HepG2 (cell line): ENCODE results near the gene ASPRV1. TPM values are rescaled to one million over a fixed set of nuclear protein-coding genes. Genes with fewer than 3 reads are reported as not detected.

ENCODE experiments used
- ATAC-seq: fragments of 200-7000 bp; cut with Tn5 transposase; 3 replicates; pipeline ENCODE4 v1.9.1; 2020; ENCODE audit warnings: mild to moderate bottlenecking, moderate library complexity
- BruUV-seq: library from RNA; stranded (reverse); fragments of 400-500 nt; replicated peaks from 2 replicates; lab custom pipeline; 2021; lab: Mats Ljungman, UMichigan
- CTCF ChIA-PET: fragments of 300-600 bp; formaldehyde crosslinking; extraction: SDS; loops from one replicate; lab custom pipeline; 2021; ENCODE audit warnings: low total read pairs, inconsistent platforms, low intra/inter-chr PET ratio; lab: Yijun Ruan, JAX
- POLR2A ChIA-PET: fragments of 350-600 bp; sonication (Branson Sonifier 250); formaldehyde crosslinking; loops from one replicate; lab custom pipeline; 2020; ENCODE audit warnings: antibody characterized with exemption, inconsistent platforms; lab: Yijun Ruan, JAX
- DNase-seq: peaks from one replicate; pipeline ENCODE4 v3.0.0-alpha.2; 2015; ENCODE audit warnings: low spot score
- FAIRE-seq: peaks from 3 replicates; lab custom pipeline; 2011; peaks lifted over from hg19 to GRCh38; lab: Jason Lieb, UNC
- H2AFZ ChIP-seq: one replicate; pipeline ENCODE4 v1.6.1; 2011; ENCODE audit warnings: low read length, inconsistent platforms
- H3K27ac ChIP-seq: fragments of 300-600 bp; 3 replicates; pipeline ENCODE4 v1.8.0; 2011; ENCODE audit warnings: mixed run types, mild to moderate bottlenecking, mixed read lengths, low read length, inconsistent platforms; ENCODE audit not compliant: insufficient read depth; ENCODE audit errors: extremely low read length
- H3K27me3 ChIP-seq, 2 experiments: fragments of 200-600 bp in 1 of 2; 2 replicates in 1 of 2; 3 replicates in 1 of 2; pipeline versions ENCODE4 v1.6.0 to v1.8.0; 2011; ENCODE audit warnings: low read length in 2 of 2, mild to moderate bottlenecking in 2 of 2, moderate library complexity in 2 of 2, inconsistent platforms in 1 of 2; ENCODE audit not compliant: insufficient read depth in 2 of 2, control insufficient read depth in 1 of 2
- H3K36me3 ChIP-seq, 2 experiments: fragments of 200-600 bp in 1 of 2; replicated peaks in 1 of 2; 2 replicates in 1 of 2; 3 replicates in 1 of 2; pipeline versions ENCODE4 v1.5.1 to v1.8.0; 2011; ENCODE audit warnings: low read length in 2 of 2, inconsistent platforms in 1 of 2; ENCODE audit not compliant: insufficient read depth in 2 of 2, control insufficient read depth in 1 of 2
- H3K4me1 ChIP-seq: 2 replicates; pipeline ENCODE4 v1.5.1; 2012; ENCODE audit warnings: low read length, inconsistent platforms; ENCODE audit not compliant: insufficient read depth
- H3K4me2 ChIP-seq: 2 replicates; pipeline ENCODE4 v1.6.0; 2011; ENCODE audit warnings: low read depth, low read length, inconsistent platforms
- H3K4me3 ChIP-seq, 3 experiments: fragments of 200-600 bp in 1 of 3; sonication (generic), shearing (Covaris generic) in 1 of 3; replicated peaks in 1 of 3; 2 replicates each; pipeline ENCODE4 v1.5.1; 2011 to 2016; ENCODE audit warnings: low read length in 3 of 3, inconsistent platforms in 2 of 3, low read depth in 2 of 3, mild to moderate bottlenecking in 2 of 3, control low read depth in 1 of 3, mixed read lengths in 1 of 3; ENCODE audit not compliant: insufficient read depth in 1 of 3
- H3K79me2 ChIP-seq: one replicate; pipeline ENCODE4 v1.6.1; 2011; ENCODE audit warnings: low read length, inconsistent platforms; ENCODE audit not compliant: insufficient read depth
- H3K9ac ChIP-seq: 2 replicates; pipeline ENCODE4 v1.6.0; 2011; ENCODE audit warnings: mild to moderate bottlenecking, low read depth, low read length, inconsistent platforms; ENCODE audit not compliant: insufficient read depth
- H3K9me3 ChIP-seq: 2 replicates; pipeline ENCODE4 v1.5.1; 2012; ENCODE audit warnings: mild to moderate bottlenecking, low read length
- H4K20me1 ChIP-seq: 2 replicates; pipeline ENCODE4 v1.6.0; 2011; ENCODE audit warnings: inconsistent platforms, mild to moderate bottlenecking, low read length, moderate library complexity; ENCODE audit not compliant: insufficient read depth
- AKAP8 ChIP-seq: sonication (generic); formaldehyde crosslinking; IDR thresholded peaks from 2 replicates; pipeline ENCODE4 v1.5.1; 2020; ENCODE audit warnings: mild to moderate bottlenecking, missing genetic modification reagents
- MNT ChIP-seq: fragments of 450-650 bp; IDR thresholded peaks from 2 replicates; pipeline ENCODE4 v1.6.1; 2016
- ZNF230 ChIP-seq: sonication (generic); formaldehyde crosslinking; IDR thresholded peaks from 2 replicates; pipeline ENCODE4 v1.4.0; 2020; ENCODE audit warnings: mild to moderate bottlenecking, missing genetic modification reagents
- ZNF713 ChIP-seq: sonication (generic); formaldehyde crosslinking; IDR thresholded peaks from 2 replicates; pipeline ENCODE4 v1.4.0; 2020; ENCODE audit warnings: mild to moderate bottlenecking, missing genetic modification reagents
- WGBS: methylation state at CpG from one replicate; pipeline ENCODE4 v1.1.6; 2017; ENCODE audit warnings: low lambda C conversion rate; 5-methylcytosine and 5-hydroxymethylcytosine counted together
- in situ Hi-C: cut with HindIII; loops from 2 replicates; pipeline ENCODE4 v1.10.0; 2017; ENCODE audit warnings: low pct_unique_long_range_greater_than_20kb; ENCODE audit not compliant: extremely low pct_ligation_motif_present
- intact Hi-C: fragments of 100-400 bp; cut with micrococcal nuclease; formaldehyde crosslinking; loops from one replicate; pipeline ENCODE4 v1.10.0; 2022; ENCODE audit not compliant: unreplicated experiment
- polyA plus RNA-seq, 8 experiments: library from polyadenylated mRNA; depleted of rRNA in 3 of 8; stranded (reverse) in 7 of 8; unstranded in 1 of 8; fragments of >200 nt; fragmentation: Illumina TruSeq in 4 of 8; extraction: Trizol in 4 of 8; gene quantifications; 2 replicates each; pipeline versions ENCODE4 v1.2.1 to v1.2.3, GENCODE V29; 2011 to 2016; ENCODE audit warnings: low read depth in 4 of 8, missing spikeins in 1 of 8, mixed read lengths in 1 of 8; ENCODE audit not compliant: insufficient read depth in 1 of 8
- total RNA-seq, 5 experiments: library from RNA; depleted of rRNA; stranded (reverse); fragments of >200 nt; fragmentation: Illumina TruSeq; extraction: Trizol; gene quantifications; 2 replicates each; pipeline ENCODE4 v1.2.3, GENCODE V29; 2016; ENCODE audit warnings: low read depth in 1 of 5
- TF ChIP-seq, protein P1 (sequence below): sonication (generic); formaldehyde crosslinking; IDR thresholded peaks from 2 replicates; pipeline ENCODE4 v1.4.0; 2020; ENCODE audit warnings: missing genetic modification reagents
- TF ChIP-seq, protein P2 (sequence below): sonication (generic); formaldehyde crosslinking; conservative IDR thresholded peaks from 2 replicates; pipeline ENCODE4 v1.8.1; 2023; ENCODE audit warnings: missing genetic modification reagents
- TF ChIP-seq, protein P3 (sequence below): sonication (generic); formaldehyde crosslinking; IDR thresholded peaks from 2 replicates; pipeline ENCODE4 v1.4.0; 2020; ENCODE audit warnings: missing genetic modification reagents
- TF ChIP-seq, protein P4 (sequence below): sonication (generic); formaldehyde crosslinking; IDR thresholded peaks from 2 replicates; pipeline ENCODE4 v1.5.1; 2020; ENCODE audit warnings: missing genetic modification reagents, mild to moderate bottlenecking, borderline replicate concordance

ASPRV1 gene
- total and polyA plus RNA-seq, 2 of the 13 experiments (the other 11 are each of a cell fraction or from before 2014, with no cell fraction given), result 0.40 to 0.48 TPM

GRCh38 chr2:69958480-69958879 lies 3.0 kb downstream of the ASPRV1 start:
- no peak for FAIRE-seq

DNA sequence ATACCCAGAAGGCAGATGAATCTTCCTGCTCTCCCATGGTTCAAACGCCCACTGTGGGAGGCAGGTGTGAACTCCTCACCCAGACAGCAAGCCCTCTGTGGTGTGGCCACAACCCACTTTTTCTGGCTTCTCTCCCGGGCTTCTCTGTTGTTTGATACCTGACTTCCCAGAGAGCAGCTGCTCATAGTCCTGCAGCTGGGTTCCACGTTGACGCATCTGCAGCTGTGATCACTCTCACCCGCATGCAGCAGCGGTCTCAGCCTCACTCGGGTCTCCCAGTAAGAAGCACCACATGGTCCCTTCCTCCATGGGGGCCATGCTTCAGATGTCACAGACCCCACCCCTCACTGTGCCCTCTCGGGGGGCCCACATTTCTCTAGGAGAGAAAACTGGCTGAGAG lies 3.5 kb downstream of the ASPRV1 start:
- Histone ChIP-seq H3K9ac (no peak overlapping the region), H2AFZ (no peak overlapping the region), H3K4me2 (no peak overlapping the region), H3K4me1 (peaks cover 27% of the 10 kb centered on the region), H3K27ac (no peak overlapping the region), H3K27me3 (peaks cover 0 to 25% of the 10 kb centered on the region in 2 experiments; a peak in 2 of 5 replicates), H3K79me2 (no peaks in the 10 kb centered on the region), H3K36me3 (no peaks in the 10 kb centered on the region), H3K4me3 (no peak overlapping the region; a peak in 1 of 6 replicates), H4K20me1 (no peaks in the 10 kb centered on the region), H3K9me3 (no peaks in the 10 kb centered on the region)
- FAIRE-seq (no peak), ATAC-seq (peak; percentile 8; the same call in 2 of the 3 replicates), DNase-seq (no peak)
- no TSS peak for BruUV-seq
- ChIA-PET CTCF (no interaction called here), POLR2A (interaction anchor here (1.3 kb wide), 1 partner anchor 11 kb away, joined by 4 read pairs; no protein-coding TSS in a partner anchor)
- no peak for TF ChIP-seq MNT
- TF ChIP-seq ZNF230 (CRISPR knock-in tag), result no peak
- TF ChIP-seq, protein P1, sequence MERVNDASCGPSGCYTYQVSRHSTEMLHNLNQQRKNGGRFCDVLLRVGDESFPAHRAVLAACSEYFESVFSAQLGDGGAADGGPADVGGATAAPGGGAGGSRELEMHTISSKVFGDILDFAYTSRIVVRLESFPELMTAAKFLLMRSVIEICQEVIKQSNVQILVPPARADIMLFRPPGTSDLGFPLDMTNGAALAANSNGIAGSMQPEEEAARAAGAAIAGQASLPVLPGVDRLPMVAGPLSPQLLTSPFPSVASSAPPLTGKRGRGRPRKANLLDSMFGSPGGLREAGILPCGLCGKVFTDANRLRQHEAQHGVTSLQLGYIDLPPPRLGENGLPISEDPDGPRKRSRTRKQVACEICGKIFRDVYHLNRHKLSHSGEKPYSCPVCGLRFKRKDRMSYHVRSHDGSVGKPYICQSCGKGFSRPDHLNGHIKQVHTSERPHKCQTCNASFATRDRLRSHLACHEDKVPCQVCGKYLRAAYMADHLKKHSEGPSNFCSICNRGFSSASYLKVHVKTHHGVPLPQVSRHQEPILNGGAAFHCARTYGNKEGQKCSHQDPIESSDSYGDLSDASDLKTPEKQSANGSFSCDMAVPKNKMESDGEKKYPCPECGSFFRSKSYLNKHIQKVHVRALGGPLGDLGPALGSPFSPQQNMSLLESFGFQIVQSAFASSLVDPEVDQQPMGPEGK (CRISPR knock-in tag), result no peak
- TF ChIP-seq, protein P2, sequence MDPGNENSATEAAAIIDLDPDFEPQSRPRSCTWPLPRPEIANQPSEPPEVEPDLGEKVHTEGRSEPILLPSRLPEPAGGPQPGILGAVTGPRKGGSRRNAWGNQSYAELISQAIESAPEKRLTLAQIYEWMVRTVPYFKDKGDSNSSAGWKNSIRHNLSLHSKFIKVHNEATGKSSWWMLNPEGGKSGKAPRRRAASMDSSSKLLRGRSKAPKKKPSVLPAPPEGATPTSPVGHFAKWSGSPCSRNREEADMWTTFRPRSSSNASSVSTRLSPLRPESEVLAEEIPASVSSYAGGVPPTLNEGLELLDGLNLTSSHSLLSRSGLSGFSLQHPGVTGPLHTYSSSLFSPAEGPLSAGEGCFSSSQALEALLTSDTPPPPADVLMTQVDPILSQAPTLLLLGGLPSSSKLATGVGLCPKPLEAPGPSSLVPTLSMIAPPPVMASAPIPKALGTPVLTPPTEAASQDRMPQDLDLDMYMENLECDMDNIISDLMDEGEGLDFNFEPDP (CRISPR knock-in tag), result 0 out of 2 replicates have a peak, but pooled peaks have one; percentile 83
- TF ChIP-seq, protein P3, sequence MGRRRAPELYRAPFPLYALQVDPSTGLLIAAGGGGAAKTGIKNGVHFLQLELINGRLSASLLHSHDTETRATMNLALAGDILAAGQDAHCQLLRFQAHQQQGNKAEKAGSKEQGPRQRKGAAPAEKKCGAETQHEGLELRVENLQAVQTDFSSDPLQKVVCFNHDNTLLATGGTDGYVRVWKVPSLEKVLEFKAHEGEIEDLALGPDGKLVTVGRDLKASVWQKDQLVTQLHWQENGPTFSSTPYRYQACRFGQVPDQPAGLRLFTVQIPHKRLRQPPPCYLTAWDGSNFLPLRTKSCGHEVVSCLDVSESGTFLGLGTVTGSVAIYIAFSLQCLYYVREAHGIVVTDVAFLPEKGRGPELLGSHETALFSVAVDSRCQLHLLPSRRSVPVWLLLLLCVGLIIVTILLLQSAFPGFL (CRISPR knock-in tag), result no peak
- TF ChIP-seq, protein P4, sequence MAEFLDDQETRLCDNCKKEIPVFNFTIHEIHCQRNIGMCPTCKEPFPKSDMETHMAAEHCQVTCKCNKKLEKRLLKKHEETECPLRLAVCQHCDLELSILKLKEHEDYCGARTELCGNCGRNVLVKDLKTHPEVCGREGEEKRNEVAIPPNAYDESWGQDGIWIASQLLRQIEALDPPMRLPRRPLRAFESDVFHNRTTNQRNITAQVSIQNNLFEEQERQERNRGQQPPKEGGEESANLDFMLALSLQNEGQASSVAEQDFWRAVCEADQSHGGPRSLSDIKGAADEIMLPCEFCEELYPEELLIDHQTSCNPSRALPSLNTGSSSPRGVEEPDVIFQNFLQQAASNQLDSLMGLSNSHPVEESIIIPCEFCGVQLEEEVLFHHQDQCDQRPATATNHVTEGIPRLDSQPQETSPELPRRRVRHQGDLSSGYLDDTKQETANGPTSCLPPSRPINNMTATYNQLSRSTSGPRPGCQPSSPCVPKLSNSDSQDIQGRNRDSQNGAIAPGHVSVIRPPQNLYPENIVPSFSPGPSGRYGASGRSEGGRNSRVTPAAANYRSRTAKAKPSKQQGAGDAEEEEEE, result no peak
- TF ChIP-seq ZNF713 (CRISPR knock-in tag), result no peak
- intact Hi-C loops, result no loop called here
- WGBS, result 4% methylated on average over 8 of the region's 8 CpGs
- in situ Hi-C loops, result no loop called here

More at GRCh38 chr2:69958480-69958879, 3.0 kb downstream of the ASPRV1 start:
- Histone ChIP-seq H3K4me1 (peaks cover 29% of the 10 kb centered on the region), H3K9ac (no peak overlapping the region), H2AFZ (no peak overlapping the region), H4K20me1 (no peaks in the 10 kb centered on the region), H3K27me3 (peaks cover 0 to 25% of the 10 kb centered on the region in 2 experiments; a peak in 2 of 5 replicates), H3K4me3 (no peak overlapping the region; a peak in 1 of 6 replicates), H3K4me2 (no peak overlapping the region), H3K9me3 (no peaks in the 10 kb centered on the region), H3K27ac (no peak overlapping the region), H3K79me2 (no peaks in the 10 kb centered on the region), H3K36me3 (no peaks in the 10 kb centered on the region)
- DNase-seq (no peak), ATAC-seq (no peak)
- intact Hi-C loops, result no loop called here
- no peak for TF ChIP-seq AKAP8
- ChIA-PET POLR2A (interaction anchor here (0.6 to 1.3 kb wide), 2 partner anchors 11 to 181 kb away, joined by 3 to 4 read pairs; no protein-coding TSS in a partner anchor), CTCF (no interaction called here)
- BruUV-seq, result no TSS peak
- 40% methylated on average over 6 of the region's 6 CpGs for WGBS
- in situ Hi-C loops, result no loop called here
